ENCODE data around the gene MYLK.
A peak's percentile ranks its signal among the peaks of the same experiment; 100 is the strongest.

MYLK gene

GRCh38 chr3:123584284-123584987 is 299.7 kb downstream of the MYLK start:
- H3K4me3 ChIP-seq (ENCODE audit: low read depth, low read length) = peak overlapping the region; percentile 75
- peak; percentile 33 for TF ChIP-seq CTCF (IDR thresholded peaks at IDR 0.05; ENCODE audit: control insufficient read depth, extremely low read depth, insufficient read depth)
- no peak for DNase-seq (ENCODE audit: low read depth)

- H3K4me3 ChIP-seq (ENCODE audit: low read depth, low read length) = peak overlapping the region; percentile 75
- no peak for DNase-seq (ENCODE audit: low read depth)
- TF ChIP-seq CTCF (IDR thresholded peaks at IDR 0.05; ENCODE audit: control insufficient read depth, extremely low read depth, insufficient read depth) = no peak
Observed at GRCh38 chr3:123583561-123583960, 300.6 kb downstream of the MYLK start.

- no peak for DNase-seq (ENCODE audit: low read depth)
- H3K4me3 ChIP-seq (ENCODE audit: low read depth, low read length) = no peak overlapping the region
- no peak for TF ChIP-seq CTCF (IDR thresholded peaks at IDR 0.05; ENCODE audit: control insufficient read depth, extremely low read depth, insufficient read depth)
Observed at GRCh38 chr3:123582315-123582714, 301.8 kb downstream of the MYLK start.

DNA sequence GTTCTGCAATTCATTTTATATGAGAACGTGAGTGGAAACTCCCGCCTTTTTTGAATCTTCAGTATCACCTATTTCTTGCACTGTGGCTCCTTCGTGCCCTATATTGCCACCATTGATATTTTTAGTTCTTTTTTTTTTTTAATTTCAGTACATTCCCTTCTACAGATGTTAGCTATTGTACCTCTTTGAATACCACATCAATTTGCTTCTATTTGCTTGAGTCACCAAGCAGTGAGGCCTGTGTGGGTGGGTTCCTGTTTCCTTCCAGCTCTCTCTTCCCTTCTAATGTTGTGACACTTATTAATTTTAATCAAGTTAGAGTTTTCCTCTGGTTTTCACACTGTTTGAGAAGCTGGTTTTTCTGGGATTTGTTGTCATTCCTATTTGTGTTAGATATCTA is 308.0 kb downstream of the MYLK start:
- DNase-seq (ENCODE audit: low read depth) = no peak
- no peak for TF ChIP-seq CTCF (IDR thresholded peaks at IDR 0.05; ENCODE audit: control insufficient read depth, extremely low read depth, insufficient read depth)

DNA sequence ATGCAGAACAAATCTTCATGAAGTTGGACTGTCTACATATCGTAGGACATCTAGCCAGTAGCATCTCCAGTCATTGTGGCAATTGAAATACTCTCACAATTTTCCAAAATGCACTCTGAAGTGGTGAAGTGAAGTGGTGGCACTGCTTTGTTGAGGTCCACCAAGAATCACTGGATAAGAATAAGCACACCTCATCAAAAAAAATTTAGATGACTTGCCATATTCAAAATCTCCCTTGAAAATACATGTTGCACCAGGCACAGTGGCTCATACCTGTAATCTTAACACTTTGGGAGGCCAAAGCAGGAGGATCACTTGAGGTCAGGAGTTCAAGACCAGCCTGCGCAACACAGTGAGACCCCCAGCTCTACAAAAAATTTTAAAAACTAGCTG is 312.2 kb downstream of the MYLK start:
- TF ChIP-seq CTCF (IDR thresholded peaks at IDR 0.05; ENCODE audit: control insufficient read depth, extremely low read depth, insufficient read depth) = no peak
- H3K4me3 ChIP-seq (ENCODE audit: low read depth, low read length) = no peak overlapping the region
- no peak for DNase-seq (ENCODE audit: low read depth)

More for the DNA sequence above, 308.0 kb downstream of the MYLK start:
- H3K4me3 ChIP-seq (ENCODE audit: low read depth, low read length) = no peak overlapping the region

DNA sequence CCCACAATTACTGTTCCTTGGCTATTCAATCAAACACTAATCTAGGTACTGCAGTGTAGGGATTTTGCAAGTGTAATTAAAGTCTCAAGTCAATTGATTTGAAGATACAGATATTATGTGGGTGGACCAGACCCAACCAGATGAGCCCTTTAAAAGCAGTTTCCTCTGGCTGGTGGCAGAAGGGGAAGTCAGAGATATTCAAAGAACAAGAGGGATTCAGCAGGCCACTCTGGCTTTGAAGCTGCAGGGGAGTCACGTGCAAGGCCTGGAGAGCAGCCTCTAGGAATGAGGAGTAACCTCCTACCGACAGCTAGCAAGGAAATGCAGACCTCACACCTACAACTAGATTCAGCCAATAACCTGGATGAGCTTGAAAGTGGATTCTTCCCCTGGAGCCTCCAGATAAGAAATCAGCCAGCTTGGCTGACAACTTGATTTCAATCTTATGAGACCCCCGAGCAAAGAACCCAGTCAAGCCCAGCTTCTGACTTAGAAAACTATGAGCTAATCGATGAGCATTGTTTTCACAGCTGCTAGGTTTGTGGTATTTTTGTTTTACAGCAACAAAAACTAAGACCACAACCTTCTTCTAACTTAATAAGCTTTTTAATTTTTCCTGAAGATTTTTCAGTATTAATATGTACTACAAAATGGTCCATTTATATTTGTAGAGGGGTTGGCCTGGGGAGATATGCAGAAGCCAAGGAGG is 312.7 kb downstream of the MYLK start:
- TF ChIP-seq CTCF (IDR thresholded peaks at IDR 0.05; ENCODE audit: control insufficient read depth, extremely low read depth, insufficient read depth) = no peak
- no peak for DNase-seq (ENCODE audit: low read depth)
- no peak overlapping the region for H3K4me3 ChIP-seq (ENCODE audit: low read depth, low read length)
